ENCODE results near the gene MEP1A. TPM values are rescaled to one million over a fixed set of nuclear protein-coding genes. Genes with fewer than 3 reads are reported as not detected.

Gene MEP1A
- total RNA-seq, 1 donor from 2014 or later = 2.2 TPM

Other genes starting within 250 kb of the MEP1A start
- 11.8 TPM for gene CYP39A1, start 140.6 kb upstream of the MEP1A start, total RNA-seq (ENCODE audit: insufficient read depth, low replicate concordance)
- gene SLC25A27, start 140.4 kb upstream of the MEP1A start, total RNA-seq (ENCODE audit: insufficient read depth, low replicate concordance) = 11.6 TPM
- 6.7 TPM for gene TDRD6, start 105.5 kb upstream of the MEP1A start, total RNA-seq (ENCODE audit: insufficient read depth, low replicate concordance)
- 0.48 TPM for gene PLA2G7, start 58.0 kb upstream of the MEP1A start, total RNA-seq (ENCODE audit: insufficient read depth, low replicate concordance)
- 9.4 TPM for gene ANKRD66, start 46.5 kb upstream of the MEP1A start, total RNA-seq (ENCODE audit: insufficient read depth, low replicate concordance)
- gene ADGRF5, start 128.5 kb downstream of the MEP1A start, total RNA-seq (ENCODE audit: insufficient read depth, low replicate concordance) = 2.2 TPM
- 4.6 TPM for gene ADGRF1, start 248.9 kb downstream of the MEP1A start, total RNA-seq (ENCODE audit: insufficient read depth, low replicate concordance)